Stimulated activated CD4-positive, alpha-beta T cell treated with anti-CD3 and anti-CD28 coated beads, TNF-alpha, amount 100 ng/mL, for 1 hour (primary cell): ENCODE measurements around the gene FBH1.
"Not testable (repeated sequence)": the region's sequence is repeated elsewhere in the genome, so short reads cannot be mapped to it uniquely, and the experiment has no call there.

ENCODE experiments used
- DNase-seq, 3 donors: peaks; one replicate each; pipeline ENCODE4 v3.0.0-alpha.2; 2020; ENCODE audit warnings: low read depth in 3 of 3, low spot score in 1 of 3

Gene FBH1

DNA sequence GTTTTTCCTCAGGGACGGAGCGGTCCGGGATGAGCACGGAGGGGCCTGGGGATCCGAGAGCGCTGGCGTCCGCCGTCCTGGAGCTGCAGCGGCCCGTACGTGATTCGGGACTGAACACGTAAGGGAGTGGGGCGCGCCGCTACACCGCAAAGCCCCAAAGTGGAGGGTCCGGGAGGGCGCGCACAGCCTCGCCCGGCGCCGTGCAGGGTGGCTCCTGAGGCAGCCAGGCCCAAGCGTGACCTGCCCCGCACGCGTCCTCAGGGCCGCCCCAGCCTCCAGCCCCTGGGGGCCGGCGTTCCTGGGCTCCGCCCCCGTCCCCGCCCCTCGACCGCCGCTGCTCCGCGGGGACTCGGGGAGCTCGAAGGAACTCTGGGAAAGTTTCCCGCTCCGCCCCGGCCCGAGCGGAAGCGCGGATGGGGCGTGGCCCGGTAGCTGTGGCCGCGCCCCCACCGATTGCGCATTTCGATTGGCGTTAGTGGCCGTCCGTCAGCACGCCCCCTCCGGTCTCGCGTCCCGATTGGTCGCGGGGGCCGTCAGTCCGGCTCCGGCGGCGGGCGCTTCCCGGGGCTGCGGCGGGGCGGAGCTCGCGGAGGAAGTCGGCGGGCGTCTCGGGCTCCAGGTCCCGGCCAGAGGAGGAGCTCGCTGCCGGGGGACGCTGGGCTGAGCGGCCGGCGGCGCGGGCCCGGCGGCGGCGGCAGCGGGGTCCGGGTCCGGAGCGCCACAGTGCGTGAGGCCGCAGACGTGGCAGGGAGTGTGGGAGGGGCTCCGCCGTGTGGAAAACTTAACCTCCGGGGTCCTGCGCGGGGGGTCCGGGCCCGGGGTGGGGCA is at the start of gene FBH1, which contains the start of gene ANKRD16:
Gene FBH1 (plus strand): TSS at position 620 of the 828 bp plus-strand sequence. CDS start 103 bp downstream, at position 723.
Gene ANKRD16 (minus strand): TSS at position 270 of the 828 bp plus-strand sequence. CDS start 539 bp downstream, outside the sequence.
- peak; percentile 90 to 98 (median 98) for DNase-seq

DNA sequence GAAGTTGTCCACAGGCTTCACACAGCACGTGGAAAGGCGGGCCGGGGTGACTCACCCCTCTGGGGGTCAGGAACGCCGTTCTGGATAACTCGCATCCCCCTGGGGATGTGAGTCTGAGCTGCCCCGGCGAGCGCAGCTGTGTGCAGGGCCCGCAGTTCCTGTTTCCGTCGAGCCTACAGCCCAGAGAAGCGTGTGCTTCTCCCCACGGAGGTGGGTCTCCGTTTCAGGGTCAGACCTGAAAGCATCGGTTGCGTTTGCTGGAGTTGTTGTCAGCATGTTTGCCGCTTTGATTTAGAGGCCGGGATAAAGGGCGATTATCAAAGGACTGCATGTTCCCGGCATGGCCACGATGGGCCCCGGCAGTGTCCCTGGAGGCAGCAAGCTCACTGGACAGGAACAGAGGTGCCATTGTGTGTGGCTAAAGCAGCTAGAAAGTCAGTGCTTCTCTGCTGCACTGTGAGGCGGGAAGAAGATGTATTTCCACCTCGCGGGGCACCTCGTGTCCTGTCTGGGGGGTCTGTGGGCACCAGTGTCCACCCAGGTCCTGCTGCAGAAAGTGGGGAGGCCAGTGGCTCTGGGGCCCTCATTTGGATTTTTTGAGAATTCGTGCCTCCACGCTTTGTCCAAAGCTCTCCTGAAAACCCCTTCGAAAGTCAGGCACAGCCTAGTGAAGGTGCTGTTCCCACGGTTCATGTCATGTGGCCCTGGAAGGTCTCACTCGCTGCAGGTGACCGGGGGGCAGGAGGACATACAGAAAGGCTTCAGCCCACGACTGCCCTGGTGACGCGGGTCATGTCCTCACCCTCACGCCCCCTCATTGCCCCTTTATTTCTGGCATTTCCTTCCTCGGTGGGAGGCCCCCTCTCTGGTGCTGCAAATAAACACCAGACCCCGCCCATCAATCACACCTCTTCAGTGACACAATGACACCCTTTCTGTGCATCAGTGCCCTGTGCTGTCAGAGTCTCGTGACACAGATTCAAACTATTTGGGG is 49.4 kb upstream of the FBH1 start:
- no peak for DNase-seq

DNA sequence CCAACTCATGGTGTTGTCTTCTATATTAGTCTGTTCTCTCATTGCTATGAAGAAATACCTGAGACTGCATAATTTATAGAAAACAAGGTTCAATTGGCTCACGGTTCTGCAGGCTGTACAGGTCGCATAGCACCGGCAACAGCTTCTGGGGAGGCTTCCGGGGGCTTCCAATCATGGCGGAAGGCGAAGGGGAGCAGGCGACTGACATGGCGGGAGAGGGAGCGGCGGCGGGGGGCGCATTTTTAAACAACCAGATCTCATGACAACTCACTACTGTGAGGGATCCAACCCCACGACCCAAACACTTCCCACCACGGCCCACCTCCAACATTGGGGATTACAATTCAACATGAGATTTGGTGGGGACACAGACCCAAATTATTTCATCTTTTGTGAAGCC is 48.1 kb upstream of the FBH1 start:
- no peak for DNase-seq

- no peak for DNase-seq
Measured at GRCh38 chr10:5843686-5844344, 46.2 kb upstream of the FBH1 start.

DNA sequence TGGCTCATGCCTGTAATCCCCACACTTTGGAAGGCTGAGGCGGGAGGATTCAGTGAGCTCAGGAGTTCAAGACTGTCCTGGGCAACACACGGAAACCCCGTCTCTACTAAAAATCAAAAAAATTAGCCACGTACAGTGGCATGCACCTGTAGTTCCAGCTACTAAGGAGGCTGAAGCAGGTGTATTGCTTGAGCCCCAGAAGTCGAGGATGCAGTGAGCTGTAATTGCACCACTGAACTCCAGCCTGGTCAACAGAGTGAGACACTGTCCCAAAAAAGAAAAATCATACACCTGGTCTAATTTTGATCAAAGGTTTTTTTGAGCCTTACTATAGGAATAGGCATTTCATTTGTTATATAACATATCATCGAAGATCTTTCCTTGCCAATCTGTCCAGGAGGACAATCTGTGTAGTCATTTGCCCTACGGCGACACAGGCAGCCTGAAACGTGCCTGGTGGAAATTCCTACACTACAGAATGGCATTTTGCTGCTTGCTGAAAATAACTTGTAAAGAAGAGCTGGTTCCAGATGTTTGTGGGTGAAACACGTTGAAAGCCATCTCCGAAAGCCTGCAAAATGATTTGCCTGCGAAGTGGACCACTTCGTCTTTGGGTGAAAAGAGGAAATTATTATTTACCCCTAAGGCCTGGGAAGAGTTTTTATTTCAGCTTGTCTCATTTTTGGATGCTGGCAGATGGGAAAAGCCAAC is 45.5 kb upstream of the FBH1 start:
- DNase-seq = no peak

- not testable (repeated sequence) for DNase-seq
Measured at GRCh38 chr10:5846667-5847066, 43.4 kb upstream of the FBH1 start.

- no peak for DNase-seq
Measured at GRCh38 chr10:5854131-5854475, 35.9 kb upstream of the FBH1 start.

GRCh38 chr10:5855979-5856700 is 33.9 kb upstream of the FBH1 start:
- no peak for DNase-seq

DNA sequence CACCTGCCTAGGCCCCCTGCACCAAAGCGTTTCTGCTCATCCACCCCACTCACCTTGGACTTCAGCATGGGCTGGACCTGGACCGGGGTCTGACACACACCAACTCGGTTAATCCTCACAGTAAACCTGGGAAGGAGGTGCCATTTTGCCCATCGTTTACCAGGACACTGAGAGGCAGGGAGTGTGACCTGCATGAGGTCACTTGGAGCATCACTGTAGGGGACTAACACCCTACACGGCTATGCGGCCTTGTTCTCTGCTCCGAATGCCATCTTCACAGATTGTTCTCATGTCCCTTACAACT is 33.4 kb upstream of the FBH1 start:
- DNase-seq = no peak

- no peak for DNase-seq
Measured at GRCh38 chr10:5858811-5859210, 31.2 kb upstream of the FBH1 start.

DNA sequence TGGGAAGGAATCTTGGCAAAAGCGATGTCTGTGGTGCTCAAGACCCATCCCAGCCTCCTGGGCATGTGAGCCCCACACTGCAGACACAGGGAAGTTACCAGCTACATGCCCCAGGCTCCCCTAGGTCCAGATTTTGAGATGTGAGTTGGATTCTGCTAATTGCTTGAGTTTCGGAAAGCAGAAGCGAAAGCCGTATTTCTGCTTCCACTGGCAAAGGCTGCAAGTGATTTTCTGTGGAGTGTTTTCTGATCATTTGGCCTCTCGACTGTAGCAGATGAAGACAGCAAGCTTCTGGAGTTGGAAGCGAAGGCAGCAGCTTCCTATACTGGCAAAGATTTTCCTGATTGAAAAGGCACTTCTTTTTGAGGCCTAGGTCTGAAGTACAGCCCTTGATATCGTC is 30.0 kb upstream of the FBH1 start:
- no peak for DNase-seq

GRCh38 chr10:5862360-5862961 is 27.6 kb upstream of the FBH1 start:
- no peak for DNase-seq

DNA sequence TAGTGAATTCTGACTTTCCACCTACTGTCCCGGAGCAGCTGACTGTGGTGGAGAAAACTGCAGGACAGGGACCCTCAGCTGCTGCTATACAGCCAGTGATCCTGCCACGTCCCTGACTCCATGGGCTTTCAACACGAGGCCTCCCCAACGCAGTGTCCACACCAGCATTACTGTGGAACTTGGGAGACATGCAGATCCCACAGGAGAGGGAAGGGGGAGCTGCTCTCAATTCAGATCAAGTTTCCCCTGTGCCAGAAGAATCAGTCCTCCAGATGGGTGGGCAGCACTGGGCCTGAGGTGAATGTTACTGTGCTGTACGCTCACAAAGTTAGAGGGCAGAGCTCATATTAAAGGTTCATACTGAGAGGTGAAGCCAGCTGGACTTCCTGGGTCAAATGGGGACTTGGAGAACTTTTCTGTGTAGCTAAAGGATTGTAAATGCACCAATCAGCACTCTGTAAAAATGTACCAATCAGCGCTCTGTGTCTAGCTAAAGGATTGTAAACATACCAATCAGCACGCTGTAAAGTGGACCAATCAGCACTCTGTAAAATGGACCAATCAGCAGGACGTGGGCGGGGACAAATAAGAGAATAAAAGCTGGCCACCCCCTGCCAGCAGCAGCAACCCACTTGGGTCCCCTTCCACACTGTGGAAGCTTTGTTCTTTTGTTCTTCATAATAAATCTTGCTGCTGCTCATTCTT is 26.9 kb upstream of the FBH1 start:
- DNase-seq = not testable (repeated sequence)

GRCh38 chr10:5866451-5867081 is 23.5 kb upstream of the FBH1 start:
- DNase-seq = not testable (repeated sequence)

DNA sequence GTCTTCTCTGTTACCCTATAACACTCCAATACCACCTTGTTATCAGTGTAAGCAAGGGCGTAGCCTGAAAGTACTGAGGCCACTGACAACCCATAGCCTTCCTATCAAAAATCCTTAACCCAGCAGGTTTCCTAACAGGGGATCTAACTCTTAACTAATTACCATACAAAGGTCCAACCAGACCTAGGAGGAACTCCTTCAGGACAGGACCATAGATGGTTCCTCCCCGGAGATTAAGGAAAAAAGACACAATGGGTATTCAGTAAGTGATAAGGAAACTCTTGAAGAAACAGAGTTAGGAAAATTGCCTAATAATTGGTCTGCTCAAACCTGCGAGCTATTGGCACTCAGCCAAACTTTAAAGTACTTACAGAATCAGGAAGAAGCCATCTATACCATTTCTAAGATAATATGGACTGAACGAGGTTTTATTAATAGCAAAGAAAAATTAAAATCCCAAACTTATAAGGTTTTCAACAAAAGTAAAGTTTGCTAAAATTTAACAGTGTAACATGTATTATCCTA is 22.9 kb upstream of the FBH1 start:
- DNase-seq = not testable (repeated sequence)

GRCh38 chr10:5868383-5868782 is 21.7 kb upstream of the FBH1 start:
- DNase-seq = not testable (repeated sequence)

DNA sequence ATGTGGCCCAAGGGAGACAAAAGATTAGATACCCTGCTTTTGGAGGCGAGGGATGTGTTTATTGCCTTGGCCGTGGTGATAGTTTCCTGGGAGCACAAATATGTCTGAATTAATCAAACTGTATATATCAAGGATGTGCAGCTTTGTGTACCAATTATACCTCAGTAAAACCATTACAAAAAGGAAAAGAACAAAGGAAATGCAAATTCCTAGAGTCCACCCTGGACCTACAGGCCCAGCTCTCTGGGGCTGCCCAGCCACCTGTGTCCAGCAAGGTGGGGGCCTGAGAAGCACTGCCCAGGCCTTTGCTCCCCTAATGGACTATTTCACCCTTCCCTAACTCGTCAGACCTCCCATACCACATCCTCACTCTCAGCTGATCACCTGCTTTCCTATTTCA is 20.9 kb upstream of the FBH1 start:
- DNase-seq = no peak

- DNase-seq = no peak
Measured at GRCh38 chr10:5871596-5871995, 18.4 kb upstream of the FBH1 start.
